GM21515 (cell line): ENCODE measurements around the gene TINAG.
"Not testable (repeated sequence)": the region's sequence is repeated elsewhere in the genome, so short reads cannot be mapped to it uniquely, and the experiment has no call there.

Experiments used
- ATAC-seq: cut with Tn5 transposase; IDR thresholded peaks from one replicate; pipeline ENCODE4 v1.9.1; 2021; ENCODE audit not compliant: unreplicated experiment

The TINAG gene

GRCh38 chr6:54301770-54302169, 6.5 kb upstream of the TINAG start:
- no peak for ATAC-seq

DNA sequence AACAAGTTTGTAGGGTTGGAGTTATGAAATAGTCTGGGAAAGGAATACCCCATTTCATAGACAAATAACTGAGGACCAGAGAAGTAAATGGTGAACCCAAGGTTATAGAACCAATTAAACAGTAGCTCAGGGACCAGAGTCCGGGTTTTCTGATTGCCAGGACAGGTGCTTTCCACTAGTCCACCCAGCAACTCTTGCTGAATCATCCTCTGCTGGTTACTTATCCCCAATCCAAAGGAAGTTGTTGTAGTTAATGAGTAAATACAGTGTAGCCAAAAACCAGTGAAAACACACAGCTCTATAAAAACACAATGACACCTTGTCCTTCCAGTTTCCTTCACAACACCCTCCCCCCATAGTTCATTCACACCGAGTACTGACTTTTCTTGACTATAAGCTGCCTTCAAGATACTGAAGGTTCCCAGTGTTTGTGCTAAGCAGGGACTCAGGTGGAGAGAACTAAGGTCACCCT, 766 bp upstream of the TINAG start:
- ATAC-seq = no peak

- ATAC-seq = no peak
Observed at GRCh38 chr6:54308986-54309315, 710 bp downstream of the TINAG start.

DNA sequence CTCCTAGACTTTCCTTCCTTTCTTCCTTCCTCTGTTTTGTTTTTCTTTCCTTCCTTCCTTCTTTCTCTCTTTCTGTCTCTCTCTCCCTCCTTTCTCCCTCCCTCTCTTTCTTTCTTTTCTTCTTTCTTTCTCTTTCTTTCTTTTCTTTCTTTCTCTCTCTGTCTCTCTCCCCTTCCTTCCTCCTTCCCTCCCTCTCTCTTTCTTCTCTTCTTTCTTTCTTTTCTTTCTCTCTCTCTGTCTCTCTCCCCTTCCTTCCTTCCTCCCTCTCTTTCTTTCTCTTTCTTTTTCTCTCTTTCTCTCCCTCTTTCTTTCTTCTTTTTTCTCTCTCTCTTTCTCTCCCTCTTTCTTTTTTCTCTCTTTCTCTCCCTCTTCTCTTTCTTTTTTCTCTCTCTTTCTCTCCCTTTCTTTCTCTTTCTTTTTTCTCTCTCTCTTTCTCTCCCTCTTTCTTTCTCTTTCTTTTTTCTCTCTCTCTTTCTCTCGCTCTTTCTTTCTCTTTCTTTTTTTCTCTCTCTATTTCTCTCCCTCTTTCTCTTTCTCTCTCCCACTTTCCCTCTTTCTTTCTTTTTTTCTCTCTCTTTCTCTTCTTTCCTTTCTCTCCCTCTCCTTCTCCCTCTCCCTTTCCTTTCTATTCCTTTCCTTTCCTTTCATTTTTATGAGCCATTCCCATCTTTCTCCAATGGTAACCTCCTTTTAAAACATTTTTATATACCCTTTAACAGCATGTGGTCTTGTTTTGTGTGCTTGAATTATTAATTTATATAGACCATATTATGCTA, 2.3 kb downstream of the TINAG start:
- ATAC-seq = no peak

DNA sequence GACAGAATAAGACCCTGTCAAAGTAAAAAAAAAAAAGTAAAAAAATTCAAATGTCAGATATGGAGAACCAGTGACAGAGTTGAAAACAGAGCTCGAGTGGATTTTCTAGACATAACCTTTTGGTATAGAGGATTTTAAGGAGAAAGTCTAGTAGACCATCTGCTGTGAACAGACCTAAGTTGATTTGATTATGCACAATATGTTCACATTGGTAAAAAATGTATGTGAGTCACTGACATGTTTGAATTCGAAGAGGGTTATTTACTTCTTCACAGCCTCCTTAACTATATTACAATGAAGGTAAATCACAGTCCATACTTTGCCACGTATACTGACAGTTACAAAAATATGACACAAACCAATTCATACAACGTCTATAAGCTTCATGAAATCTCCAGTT, 7.4 kb downstream of the TINAG start:
- no peak for ATAC-seq

DNA sequence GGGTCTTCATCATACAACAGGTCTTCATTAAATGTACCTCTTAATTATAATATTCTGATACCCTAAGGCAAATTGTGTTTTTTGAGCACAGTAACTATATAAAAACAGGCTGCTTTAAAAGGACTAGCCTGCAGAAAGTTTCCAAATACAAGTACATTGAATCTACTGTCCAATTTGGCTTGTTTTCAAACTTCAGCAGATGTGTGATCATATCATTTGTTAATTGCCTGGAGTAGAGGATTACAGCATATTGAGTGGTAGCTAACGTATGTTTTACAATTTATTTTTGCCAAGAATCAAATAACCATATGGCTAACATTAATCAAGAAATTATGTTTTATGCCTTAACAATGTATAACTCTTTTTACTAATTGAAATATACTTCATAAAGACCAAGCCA, 12.6 kb downstream of the TINAG start:
- no peak for ATAC-seq

GRCh38 chr6:54327631-54328030, 19.4 kb downstream of the TINAG start:
- no peak for ATAC-seq

GRCh38 chr6:54331571-54331970, 23.3 kb downstream of the TINAG start:
- not testable (repeated sequence) for ATAC-seq

- ATAC-seq = no peak
Observed at GRCh38 chr6:54335871-54336270, 27.6 kb downstream of the TINAG start.

GRCh38 chr6:54353975-54354374, 45.7 kb downstream of the TINAG start:
- ATAC-seq = no peak

DNA sequence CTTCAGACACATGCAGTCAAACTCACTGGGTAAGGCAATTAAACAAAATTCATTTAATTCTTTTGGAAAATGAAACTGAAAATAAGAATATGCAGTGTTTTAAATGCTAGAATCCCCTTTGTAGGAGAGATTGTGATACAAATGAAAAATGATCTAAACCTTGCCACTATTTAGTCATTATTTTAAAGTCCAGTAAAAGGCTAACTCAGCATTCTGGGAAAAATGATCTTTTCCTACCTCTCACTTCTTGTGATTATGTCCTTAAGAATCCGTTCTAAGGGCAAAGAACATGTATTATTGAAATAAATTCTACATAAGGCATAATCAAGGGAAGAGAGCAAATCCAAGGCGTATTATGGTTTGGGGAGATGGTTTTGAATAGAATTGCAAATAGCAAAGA, 46.4 kb downstream of the TINAG start:
- ATAC-seq = no peak

GRCh38 chr6:54357141-54357540, 48.9 kb downstream of the TINAG start:
- no peak for ATAC-seq

DNA sequence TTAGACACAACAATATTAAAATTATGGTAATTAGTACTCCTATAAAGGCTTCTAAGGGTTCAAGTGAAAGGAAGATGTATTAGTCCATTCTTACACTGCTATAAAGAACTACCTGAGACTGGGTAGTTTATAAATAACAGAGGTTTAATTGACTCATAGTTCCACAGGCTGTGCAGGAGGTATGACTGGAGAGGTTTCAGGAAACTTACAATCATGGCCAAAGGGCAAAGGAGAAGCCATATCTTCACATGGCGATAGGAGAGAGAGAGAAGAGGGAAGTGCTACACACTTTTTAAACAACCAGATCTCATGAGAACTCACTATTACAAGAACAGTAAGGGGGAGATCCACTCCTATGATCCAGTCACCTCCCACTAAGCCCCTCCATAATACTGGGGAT, 52.9 kb downstream of the TINAG start:
- no peak for ATAC-seq

- no peak for ATAC-seq
Observed at GRCh38 chr6:54361734-54362133, 53.5 kb downstream of the TINAG start.

DNA sequence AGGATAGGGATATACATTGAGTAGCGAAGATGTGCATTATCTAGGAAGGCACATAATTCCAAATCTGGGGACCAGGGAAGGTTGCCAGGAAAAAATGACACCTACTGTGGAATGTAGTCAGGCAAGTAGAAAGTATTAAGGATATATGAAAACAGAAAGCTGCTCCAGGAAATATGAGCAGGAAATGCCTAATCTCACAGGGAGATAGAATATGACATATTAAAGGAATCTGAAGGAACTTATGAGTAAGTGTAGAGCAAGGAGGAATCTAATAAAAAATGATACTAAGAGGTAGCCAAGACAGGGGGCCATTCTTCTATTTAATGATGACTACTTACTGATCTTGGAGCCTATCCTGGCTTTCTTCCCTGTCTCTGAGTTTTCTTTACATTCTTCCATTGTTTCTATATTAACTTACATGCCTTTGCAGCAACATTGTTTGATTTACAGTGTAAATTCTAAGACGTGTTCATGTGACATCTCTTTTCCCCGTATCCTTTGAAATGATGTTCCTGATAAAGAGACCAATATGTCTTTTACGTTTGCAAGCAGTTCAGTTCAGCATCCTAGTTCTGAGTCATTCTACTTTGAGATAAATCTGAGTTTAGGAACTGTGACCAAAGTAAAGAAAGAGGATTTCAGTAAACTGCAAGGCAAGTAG, 58.6 kb downstream of the TINAG start:
- ATAC-seq = no peak

- no peak for ATAC-seq
Observed at GRCh38 chr6:54377776-54378175, 69.5 kb downstream of the TINAG start.

DNA sequence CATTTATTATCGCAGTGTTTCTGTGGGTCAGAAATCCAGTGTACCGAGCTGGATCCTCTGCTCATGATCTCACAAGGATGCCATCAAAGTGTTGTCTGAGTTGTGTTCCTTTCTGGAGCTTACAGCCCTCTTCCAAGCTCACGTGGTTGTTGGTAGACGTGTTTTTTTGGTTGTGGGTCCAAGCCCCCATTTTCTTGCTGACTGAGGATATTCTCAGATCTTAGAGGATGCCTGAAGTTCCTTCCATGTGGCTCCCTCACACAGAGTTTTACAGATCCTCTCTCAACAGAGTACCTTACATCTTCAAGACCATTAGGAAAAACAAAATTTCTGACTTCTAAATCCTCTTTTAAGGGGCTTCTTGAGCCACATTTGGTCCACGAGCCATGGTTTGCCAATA, 78.1 kb downstream of the TINAG start:
- ATAC-seq = no peak

GRCh38 chr6:54390362-54390761, 82.1 kb downstream of the TINAG start:
- no peak for ATAC-seq

GRCh38 chr6:54391577-54391976, 83.3 kb downstream of the TINAG start:
- no peak for ATAC-seq

- no peak for ATAC-seq
Observed at GRCh38 chr6:54403096-54403495, 94.9 kb downstream of the TINAG start.

DNA sequence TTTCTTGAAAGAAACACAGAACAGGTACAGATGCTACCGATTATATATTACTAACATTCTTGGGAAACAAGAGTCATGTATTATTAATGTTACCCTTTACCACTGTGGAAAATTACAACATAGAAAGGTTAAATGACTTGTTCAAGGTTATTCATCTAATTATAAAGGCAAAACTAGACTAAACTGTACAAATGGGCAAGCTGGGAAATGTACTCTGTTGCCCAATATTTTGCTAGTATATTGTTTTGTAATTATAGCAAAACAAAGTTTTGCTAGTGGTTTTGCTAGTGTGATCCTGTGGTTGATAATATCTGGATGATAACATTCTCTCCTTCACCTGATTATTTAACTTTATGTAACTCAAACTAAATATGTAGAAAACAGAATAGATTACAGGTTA, 96.5 kb downstream of the TINAG start:
- ATAC-seq = no peak

- ATAC-seq = no peak
Observed at GRCh38 chr6:54411767-54412166, 103.5 kb downstream of the TINAG start.

DNA sequence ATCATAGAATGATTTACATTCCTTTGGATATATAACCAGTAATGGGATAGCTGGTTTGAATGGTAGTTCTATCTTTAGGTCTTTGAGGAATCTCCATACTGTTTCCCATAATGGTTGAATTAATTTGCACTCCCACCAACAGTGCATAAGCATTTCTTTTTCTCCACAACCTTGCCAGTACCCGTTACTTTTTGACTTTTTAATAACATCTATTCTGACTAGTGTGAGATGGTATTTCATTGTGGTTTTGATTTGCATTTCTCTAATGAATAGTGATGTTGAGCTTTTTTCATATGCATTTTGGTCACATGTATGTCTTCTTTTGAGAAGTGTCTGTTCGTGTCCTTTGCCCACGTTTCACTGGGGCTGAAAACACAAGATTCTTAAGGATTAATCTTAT, 107.3 kb downstream of the TINAG start:
- no peak for ATAC-seq
